Left lung (tissue), 10 donors: ENCODE results near the gene KCNIP4. TPM values are rescaled to one million over a fixed set of nuclear protein-coding genes. Genes with fewer than 3 reads are reported as not detected.

Source experiments
- ATAC-seq: fragments of 200-7000 bp; cut with Tn5 transposase; one replicate; pipeline ENCODE4 v1.9.1; 2020; ENCODE audit warnings: moderate library complexity
- DNase-seq, 4 donors: peaks; one replicate each; pipeline ENCODE4 v3.0.0-alpha.2; 2013 to 2020
- H3K27ac ChIP-seq, 2 donors: fragments of 200-600 bp; sonication (generic) in 1 of 2; one replicate each; pipeline versions ENCODE4 v1.5.0 to v1.8.0; 2020 to 2021
- H3K27me3 ChIP-seq, 2 donors: fragments of 200-600 bp; sonication (generic) in 1 of 2; one replicate each; pipeline versions ENCODE4 v1.5.0 to v1.8.0; 2020 to 2021
- H3K36me3 ChIP-seq, 2 donors: fragments of 200-600 bp; sonication (generic) in 1 of 2; one replicate each; pipeline versions ENCODE4 v1.5.0 to v1.8.0; 2020 to 2021
- H3K4me1 ChIP-seq, 2 donors: fragments of 200-600 bp; one replicate each; pipeline ENCODE4 v1.8.0; 2021
- H3K4me3 ChIP-seq, 2 donors: fragments of 200-600 bp; sonication (generic) in 1 of 2; one replicate each; pipeline versions ENCODE4 v1.5.0 to v1.8.0; 2020 to 2021; ENCODE audit warnings: mild to moderate bottlenecking in 1 of 2
- H3K9me3 ChIP-seq, 2 donors: fragments of 200-600 bp; sonication (generic) in 1 of 2; one replicate each; pipeline versions ENCODE4 v1.5.0 to v1.8.0; 2020 to 2021
- intact Hi-C, 2 donors: fragments of 100-400 bp; cut with DNase I; formaldehyde crosslinking; loops; one replicate each; pipeline versions ENCODE4 v1.11.2 to v1.14.2; 2022
- polyA plus RNA-seq, 6 donors: library from polyadenylated mRNA; unstranded; fragments of 120-200 nt; gene quantifications; one replicate each; pipeline ENCODE4 v1.2.1, GENCODE V29; 2013; ENCODE audit not compliant: insufficient read length in 6 of 6
- total RNA-seq, 2 donors: library from RNA; stranded (reverse); fragmentation: NEBNext Ultra II Directional; extraction: Animal tissue kit (Norgen Biotek cat#: 25700); gene quantifications; one replicate each; pipeline ENCODE4 v1.2.1, GENCODE V29; 2021
- TF ChIP-seq, protein P1 (sequence below), 2 donors: fragments of 200-600 bp; sonication (generic) in 1 of 2; IDR thresholded peaks; one replicate each; pipeline versions ENCODE4 v1.5.0 to v1.8.0; 2021; ENCODE audit warnings: antibody characterized with exemption in 2 of 2
- donor health status: DM: no; HTN: yes; CAD: no.
- donor health status: DM: no; HTN: no; CAD: no.

Gene KCNIP4
- total and polyA plus RNA-seq, 8 donors: 2.8 to 5.4 (median 4.9) TPM; not detected in 2

DNA sequence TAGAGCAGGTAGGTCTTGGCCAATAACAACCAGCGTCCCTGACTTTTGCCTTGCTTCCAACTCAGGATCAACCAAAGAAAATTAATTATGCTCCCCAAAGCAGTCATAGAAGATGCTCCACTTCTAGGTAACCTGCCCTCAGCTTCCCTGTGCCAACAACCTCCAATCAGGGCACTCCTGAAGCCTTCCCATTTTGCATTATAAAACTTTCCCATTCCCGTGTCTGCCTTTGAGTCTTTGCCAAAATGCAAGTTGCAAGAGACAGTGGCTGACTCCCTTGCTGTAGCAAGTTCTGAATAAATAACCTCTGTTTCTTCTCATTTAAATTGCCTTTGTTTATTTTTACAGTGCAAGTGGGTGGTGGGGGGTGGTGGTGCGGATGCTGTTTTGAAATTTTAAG, 830.3 kb downstream of the KCNIP4 start:
- H3K27ac ChIP-seq: no peak overlapping the region
- intact Hi-C loops: no loop called here
- ATAC-seq: no peak
- no peaks in the 10 kb centered on the region for H3K36me3 ChIP-seq
- H3K4me1 ChIP-seq: no peaks in the 10 kb centered on the region
- no peak overlapping the region for H3K4me3 ChIP-seq
- H3K9me3 ChIP-seq: peaks cover 0 to 10% of the 10 kb centered on the region in 2 donors
- no peaks in the 10 kb centered on the region for H3K27me3 ChIP-seq
- TF ChIP-seq, protein P1, sequence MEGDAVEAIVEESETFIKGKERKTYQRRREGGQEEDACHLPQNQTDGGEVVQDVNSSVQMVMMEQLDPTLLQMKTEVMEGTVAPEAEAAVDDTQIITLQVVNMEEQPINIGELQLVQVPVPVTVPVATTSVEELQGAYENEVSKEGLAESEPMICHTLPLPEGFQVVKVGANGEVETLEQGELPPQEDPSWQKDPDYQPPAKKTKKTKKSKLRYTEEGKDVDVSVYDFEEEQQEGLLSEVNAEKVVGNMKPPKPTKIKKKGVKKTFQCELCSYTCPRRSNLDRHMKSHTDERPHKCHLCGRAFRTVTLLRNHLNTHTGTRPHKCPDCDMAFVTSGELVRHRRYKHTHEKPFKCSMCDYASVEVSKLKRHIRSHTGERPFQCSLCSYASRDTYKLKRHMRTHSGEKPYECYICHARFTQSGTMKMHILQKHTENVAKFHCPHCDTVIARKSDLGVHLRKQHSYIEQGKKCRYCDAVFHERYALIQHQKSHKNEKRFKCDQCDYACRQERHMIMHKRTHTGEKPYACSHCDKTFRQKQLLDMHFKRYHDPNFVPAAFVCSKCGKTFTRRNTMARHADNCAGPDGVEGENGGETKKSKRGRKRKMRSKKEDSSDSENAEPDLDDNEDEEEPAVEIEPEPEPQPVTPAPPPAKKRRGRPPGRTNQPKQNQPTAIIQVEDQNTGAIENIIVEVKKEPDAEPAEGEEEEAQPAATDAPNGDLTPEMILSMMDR (IDR thresholded peaks at IDR 0.05): no peak
- no peak for DNase-seq

DNA sequence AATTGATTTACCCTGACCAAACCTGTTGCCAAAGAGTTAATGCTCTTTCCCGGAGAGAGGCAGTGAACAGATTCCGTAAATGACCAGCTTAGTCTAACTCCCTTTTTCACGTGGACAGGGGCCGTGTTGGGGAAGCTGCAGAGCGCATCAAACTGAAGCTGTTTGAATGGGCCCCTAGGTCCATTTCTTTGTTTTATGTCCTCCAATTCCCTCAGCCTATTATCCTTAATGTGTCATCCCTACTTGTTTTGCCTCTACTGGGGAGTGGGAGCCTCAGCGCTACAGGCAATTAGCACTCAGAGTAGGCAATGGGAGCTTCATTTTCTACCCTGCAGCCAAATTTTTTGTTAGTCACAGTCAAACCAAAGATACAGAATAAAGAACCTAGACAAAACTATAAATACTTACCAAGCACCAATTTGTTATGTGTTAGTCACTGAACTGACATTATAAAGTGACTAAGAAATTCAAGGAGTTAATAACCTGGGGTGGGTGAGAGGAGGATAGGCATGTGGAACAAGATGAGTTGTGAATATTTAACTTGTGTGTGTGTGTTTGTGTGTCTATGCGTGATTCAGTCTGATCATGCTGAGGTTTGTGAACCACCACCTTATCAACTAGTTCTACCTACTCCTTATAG, 830.9 kb downstream of the KCNIP4 start:
- no peaks in the 10 kb centered on the region for H3K27me3 ChIP-seq
- no peak overlapping the region for H3K4me3 ChIP-seq
- H3K36me3 ChIP-seq: no peaks in the 10 kb centered on the region
- DNase-seq (no peak), ATAC-seq (no peak)
- intact Hi-C loops: no loop called here
- no peak overlapping the region for H3K27ac ChIP-seq
- TF ChIP-seq, protein P1 (IDR thresholded peaks at IDR 0.05): no peak
- peaks cover 0 to 3% of the 10 kb centered on the region in 2 donors for H3K9me3 ChIP-seq
- H3K4me1 ChIP-seq: no peaks in the 10 kb centered on the region

DNA sequence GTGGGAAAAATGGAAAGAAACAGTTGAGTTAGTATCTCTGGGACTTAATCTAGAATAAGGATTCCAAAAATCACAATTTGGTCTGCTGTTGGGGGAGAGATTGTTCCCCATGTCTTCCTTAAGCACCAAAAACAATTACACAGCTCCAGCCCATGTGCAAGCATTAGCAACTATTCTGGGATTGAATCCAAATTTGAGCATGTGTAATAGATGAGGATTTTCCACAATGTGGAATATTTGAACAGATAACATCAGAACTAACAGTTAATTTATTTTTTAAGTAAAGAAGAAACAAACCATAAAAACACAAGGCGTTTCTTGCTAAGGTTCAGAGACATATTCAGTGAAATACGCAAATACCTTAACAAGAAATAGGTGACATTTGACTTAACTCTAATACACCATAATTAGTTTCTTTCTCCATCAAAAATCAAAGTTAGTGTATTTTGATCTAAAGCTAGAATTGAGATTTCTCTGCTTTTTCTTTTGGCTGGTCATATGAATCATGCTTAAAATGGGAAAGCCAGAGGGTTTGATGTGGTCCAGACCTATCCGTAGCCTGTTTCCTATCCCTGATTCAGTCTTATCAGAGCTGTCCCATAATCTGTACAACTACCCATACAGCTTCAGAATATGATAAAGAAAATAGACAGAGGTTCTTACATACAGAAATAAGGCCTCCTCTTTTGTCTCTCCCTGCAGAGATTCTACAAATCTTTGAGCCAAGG, 834.9 kb downstream of the KCNIP4 start:
- Histone ChIP-seq H3K36me3 (no peaks in the 10 kb centered on the region), H3K4me3 (no peak overlapping the region), H3K27ac (no peak overlapping the region), H3K9me3 (no peaks in the 10 kb centered on the region), H3K4me1 (no peaks in the 10 kb centered on the region), H3K27me3 (no peaks in the 10 kb centered on the region)
- intact Hi-C loops: no loop called here
- peak in 2 of 4 donors; percentile 39 to 45 for DNase-seq
- TF ChIP-seq, protein P1 (IDR thresholded peaks at IDR 0.05): no peak
- peak; percentile 30 for ATAC-seq

DNA sequence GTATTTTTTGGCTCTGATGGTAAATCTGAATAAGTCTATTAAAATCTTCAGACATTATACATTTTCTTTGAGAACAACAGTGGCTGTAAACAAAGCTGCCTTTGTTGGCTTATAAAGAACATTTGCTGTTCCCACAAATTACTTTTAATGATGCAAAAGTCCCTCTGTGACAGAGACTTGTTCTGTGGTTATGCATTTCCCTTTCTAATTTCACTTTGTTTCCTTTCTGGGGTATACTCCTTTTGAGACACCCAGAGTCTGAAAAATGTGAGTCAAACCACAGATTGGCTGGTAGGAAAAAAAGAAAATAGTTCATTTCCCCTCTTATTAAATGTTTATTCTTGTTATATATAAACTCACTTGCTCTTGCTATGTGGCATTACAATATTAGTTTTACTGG, 845.9 kb downstream of the KCNIP4 start:
- no peaks in the 10 kb centered on the region for H3K36me3 ChIP-seq
- no peak for ATAC-seq
- TF ChIP-seq, protein P1 (IDR thresholded peaks at IDR 0.05): no peak
- H3K9me3 ChIP-seq: peaks cover 0 to 3% of the 10 kb centered on the region in 2 donors
- H3K4me3 ChIP-seq: no peak overlapping the region
- H3K27ac ChIP-seq: no peak overlapping the region
- no peaks in the 10 kb centered on the region for H3K27me3 ChIP-seq
- no peak for DNase-seq
- intact Hi-C loops: no loop called here
- no peaks in the 10 kb centered on the region for H3K4me1 ChIP-seq

DNA sequence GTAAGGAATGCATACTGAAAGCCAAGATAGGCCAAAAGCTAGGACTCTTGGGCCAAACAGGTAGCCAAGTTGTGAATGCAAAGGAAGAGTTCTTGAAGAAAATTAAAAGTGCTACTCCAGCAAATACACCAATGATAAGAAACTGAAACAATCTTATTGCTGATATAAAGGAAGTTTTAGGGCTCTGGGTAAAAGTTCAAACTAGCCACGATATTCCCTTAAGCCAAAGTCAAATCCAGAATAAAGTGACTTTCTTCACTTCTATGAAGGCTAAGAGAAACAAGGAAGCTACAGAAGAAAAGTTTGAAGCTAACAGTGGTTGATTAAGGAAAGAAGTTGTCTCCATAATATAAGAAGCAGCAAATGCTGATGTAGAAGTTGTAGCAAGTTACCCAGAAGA, 850.7 kb downstream of the KCNIP4 start:
- intact Hi-C loops: no loop called here
- H3K27me3 ChIP-seq: no peaks in the 10 kb centered on the region
- H3K4me3 ChIP-seq: no peak overlapping the region
- H3K36me3 ChIP-seq: no peaks in the 10 kb centered on the region
- no peaks in the 10 kb centered on the region for H3K4me1 ChIP-seq
- no peak for ATAC-seq
- TF ChIP-seq, protein P1 (IDR thresholded peaks at IDR 0.05): no peak
- H3K9me3 ChIP-seq: peaks cover 0 to 3% of the 10 kb centered on the region in 2 donors
- no peak overlapping the region for H3K27ac ChIP-seq
- no peak for DNase-seq
